GM19023 (cell line): ENCODE measurements around the gene MAN2A1.
"Not testable (repeated sequence)": the region's sequence is repeated elsewhere in the genome, so short reads cannot be mapped to it uniquely, and the experiment has no call there.

ENCODE experiments used
- ATAC-seq: cut with Tn5 transposase; IDR thresholded peaks from one replicate; pipeline ENCODE4 v1.9.1; 2021; ENCODE audit warnings: mild to moderate bottlenecking, moderate library complexity; ENCODE audit not compliant: unreplicated experiment

The MAN2A1 gene

GRCh38 chr5:109857405-109858031 lies 167.8 kb downstream of the MAN2A1 start:
- no peak for ATAC-seq

- ATAC-seq, result no peak
Observed at GRCh38 chr5:109859537-109859936, 169.8 kb downstream of the MAN2A1 start.

- ATAC-seq, result no peak
Observed at GRCh38 chr5:109862301-109862700, 172.6 kb downstream of the MAN2A1 start.

- ATAC-seq, result no peak
Observed at GRCh38 chr5:109863752-109864151, 174.0 kb downstream of the MAN2A1 start.

GRCh38 chr5:109865637-109866036 lies 175.9 kb downstream of the MAN2A1 start:
- ATAC-seq, result no peak

GRCh38 chr5:109866051-109866450 lies 176.3 kb downstream of the MAN2A1 start:
- no peak for ATAC-seq

GRCh38 chr5:109868737-109869136 lies 179.0 kb downstream of the MAN2A1 start:
- ATAC-seq, result no peak

- no peak for ATAC-seq
Observed at GRCh38 chr5:109873687-109874086, 184.0 kb downstream of the MAN2A1 start.

- no peak for ATAC-seq
Observed at GRCh38 chr5:109874108-109874507, 184.4 kb downstream of the MAN2A1 start.

GRCh38 chr5:109876030-109876725 lies 186.5 kb downstream of the MAN2A1 start:
- no peak for ATAC-seq

- no peak for ATAC-seq
Observed at GRCh38 chr5:109876941-109877669, 187.4 kb downstream of the MAN2A1 start.

- no peak for ATAC-seq
Observed at GRCh38 chr5:109877670-109878045, 187.9 kb downstream of the MAN2A1 start.

- no peak for ATAC-seq
Observed at GRCh38 chr5:109878887-109879286, 189.2 kb downstream of the MAN2A1 start.

GRCh38 chr5:109880907-109881685 lies 191.4 kb downstream of the MAN2A1 start:
- no peak for ATAC-seq

GRCh38 chr5:109882546-109882945 lies 192.8 kb downstream of the MAN2A1 start:
- ATAC-seq, result no peak

GRCh38 chr5:109884676-109885075 lies 194.9 kb downstream of the MAN2A1 start:
- no peak for ATAC-seq

GRCh38 chr5:109885205-109885604 lies 195.5 kb downstream of the MAN2A1 start:
- ATAC-seq, result no peak

- ATAC-seq, result no peak
Observed at GRCh38 chr5:109888989-109889388, 199.3 kb downstream of the MAN2A1 start.

GRCh38 chr5:109893271-109893670 lies 203.5 kb downstream of the MAN2A1 start:
- ATAC-seq, result not testable (repeated sequence)

- ATAC-seq, result no peak
Observed at GRCh38 chr5:109898269-109899162, 208.8 kb downstream of the MAN2A1 start.
